PC-3 (cell line): Measurements from ENCODE around the gene PAPSS2.

Source experiments
- CTCF ChIP-seq: fragments of 300-600 bp; sonication (generic); conservative IDR thresholded peaks from 2 replicates; pipeline ENCODE4 v1.5.1; 2017; ENCODE audit warnings: antibody characterized with exemption, low read depth, mild to moderate bottlenecking, low read length
- EZH2 ChIP-seq: fragments of 300-600 bp; sonication (generic); IDR thresholded peaks from one replicate; pipeline ENCODE4 v1.6.1; 2017; ENCODE audit warnings: antibody characterized with exemption, mild to moderate bottlenecking, low read length; ENCODE audit not compliant: unreplicated experiment
- EZH2phosphoT487 ChIP-seq: fragments of 300-600 bp; sonication (generic); IDR thresholded peaks from 2 replicates; pipeline ENCODE4 v1.6.1; 2018; ENCODE audit warnings: mild to moderate bottlenecking, antibody characterized with exemption, low read length, borderline replicate concordance

- TF ChIP-seq CTCF, result no peak
- no peak for TF ChIP-seq EZH2
- no peak for TF ChIP-seq EZH2phosphoT487
These were observed 116.7 kb downstream of the PAPSS2 start for GRCh38 chr10:87776328-87776727.
